ENCODE results near the gene HACD2.

- no peak for TF ChIP-seq CTCF (IDR thresholded peaks at IDR 0.05)
- TF ChIP-seq POLR2AphosphoS5 (IDR thresholded peaks at IDR 0.05), result no peak
These were observed 62.4 kb downstream of the HACD2 start for GRCh38 chr3:123522320-123523022.

All from stomach (tissue), 4 donors.